ENCODE measurements around the gene WSCD1. TPM values are rescaled to one million over a fixed set of nuclear protein-coding genes. Genes with fewer than 3 reads are reported as not detected.

The WSCD1 gene
- total RNA-seq, 6 experiments from 2014 or later: 1.3 to 4.6 (median 1.6) TPM

GRCh38 chr17:6040504-6040903 is 29.7 kb upstream of the WSCD1 start:
- Histone ChIP-seq H3K27ac (peak overlapping the region in 1 of 3 donors; percentile 43), H3K27me3 (no peaks in the 10 kb centered on the region), H3K4me1 (peaks cover 0 to 16% (median 7%) of the 10 kb centered on the region in 4 donors), H3K36me3 (no peaks in the 10 kb centered on the region), H3K4me3 (no peak overlapping the region), H3K9me3 (no peaks in the 10 kb centered on the region)
- ATAC-seq (peak; percentile 89 to 98 (median 96)), DNase-seq (peak; percentile 57 to 62 (median 58))
- intact Hi-C loops (cut with DNase I): loop anchor here in 1 of 2 donors (10.0 kb wide), 1 partner anchor 246 kb away; no protein-coding TSS in a partner anchor
- WGBS (ENCODE audit: insufficient coverage, low coverage, low lambda C conversion rate, missing lambda C conversion rate): 29% methylated on average over 7 of the region's 13 CpGs
- TF ChIP-seq CTCF (IDR thresholded peaks at IDR 0.05) (peak in 1 of 4 donors; percentile 21), POLR2A (IDR thresholded peaks at IDR 0.05) (no peak)

- intact Hi-C loops (cut with DNase I): loop anchor here in 1 of 2 donors (10.0 kb wide), 1 partner anchor 246 kb away; no protein-coding TSS in a partner anchor
- DNase-seq (no peak), ATAC-seq (no peak)
- peaks cover 0 to 16% (median 7%) of the 10 kb centered on the region in 4 donors for H3K4me1 ChIP-seq
- TF ChIP-seq CTCF (IDR thresholded peaks at IDR 0.05) (no peak), POLR2A (IDR thresholded peaks at IDR 0.05) (no peak)
- H3K27me3 ChIP-seq: no peaks in the 10 kb centered on the region
- H3K9me3 ChIP-seq: no peaks in the 10 kb centered on the region
- no peak overlapping the region for H3K4me3 ChIP-seq
- no peak overlapping the region for H3K27ac ChIP-seq
- no peaks in the 10 kb centered on the region for H3K36me3 ChIP-seq
- WGBS (ENCODE audit: insufficient coverage, low coverage, low lambda C conversion rate, missing lambda C conversion rate): 43% methylated on average over 5 of the region's 13 CpGs
These were observed 28.9 kb upstream of the WSCD1 start for GRCh38 chr17:6041246-6041645.

GRCh38 chr17:6043405-6043804 is 26.8 kb upstream of the WSCD1 start:
- no peak overlapping the region for H3K27ac ChIP-seq
- intact Hi-C loops (cut with DNase I): loop anchor here in 1 of 2 donors (10.0 kb wide), 1 partner anchor 249 kb away; no protein-coding TSS in a partner anchor
- H3K9me3 ChIP-seq: no peaks in the 10 kb centered on the region
- no peaks in the 10 kb centered on the region for H3K27me3 ChIP-seq
- ATAC-seq: no peak
- no peaks in the 10 kb centered on the region for H3K36me3 ChIP-seq
- no peak for DNase-seq
- WGBS (ENCODE audit: insufficient coverage, low coverage, low lambda C conversion rate, missing lambda C conversion rate): 37% methylated on average over 2 of the region's 2 CpGs
- H3K4me3 ChIP-seq: no peak overlapping the region
- TF ChIP-seq POLR2A (IDR thresholded peaks at IDR 0.05) (no peak), CTCF (IDR thresholded peaks at IDR 0.05) (no peak)
- peaks cover 0 to 16% (median 7%) of the 10 kb centered on the region in 4 donors for H3K4me1 ChIP-seq

GRCh38 chr17:6044261-6044660 is 25.9 kb upstream of the WSCD1 start:
- WGBS (ENCODE audit: insufficient coverage, low coverage, low lambda C conversion rate, missing lambda C conversion rate): 86% methylated on average over 6 of the region's 6 CpGs
- no peak overlapping the region for H3K4me3 ChIP-seq
- intact Hi-C loops (cut with DNase I): loop anchor here in 1 of 2 donors (10.0 kb wide), 1 partner anchor 249 kb away; no protein-coding TSS in a partner anchor
- no peak overlapping the region for H3K27ac ChIP-seq
- no peaks in the 10 kb centered on the region for H3K9me3 ChIP-seq
- ATAC-seq (no peak), DNase-seq (no peak)
- no peaks in the 10 kb centered on the region for H3K27me3 ChIP-seq
- no peaks in the 10 kb centered on the region for H3K36me3 ChIP-seq
- TF ChIP-seq CTCF (IDR thresholded peaks at IDR 0.05) (no peak), POLR2A (IDR thresholded peaks at IDR 0.05) (no peak)
- H3K4me1 ChIP-seq: peaks cover 0 to 16% (median 7%) of the 10 kb centered on the region in 4 donors
